KMS-11 (cell line): Measurements from ENCODE around the gene CCDC92.

Source experiments
- H2AFZ ChIP-seq: fragments of 200-600 bp; sonication (generic); 2 replicates; pipeline ENCODE4 v1.6.1; 2016; ENCODE audit warnings: antibody characterized with exemption, mixed run types, low read depth
- H3K27ac ChIP-seq: fragments of 200-600 bp; sonication (generic); 2 replicates; pipeline ENCODE4 v1.6.1; 2016; ENCODE audit warnings: mild to moderate bottlenecking, mixed run types
- H3K27me3 ChIP-seq: fragments of 200-600 bp; sonication (generic); 2 replicates; pipeline ENCODE4 v1.6.1; 2017; ENCODE audit warnings: mild to moderate bottlenecking, low read depth, mixed run types, moderate library complexity; ENCODE audit not compliant: insufficient read depth
- H3K36me3 ChIP-seq: fragments of 200-600 bp; sonication (generic); 2 replicates; pipeline ENCODE4 v1.6.1; 2017; ENCODE audit warnings: mild to moderate bottlenecking, mixed run types; ENCODE audit not compliant: insufficient read depth
- H3K4me1 ChIP-seq: fragments of 200-600 bp; sonication (generic); 2 replicates; pipeline ENCODE4 v1.6.1; 2016; ENCODE audit warnings: mild to moderate bottlenecking, low read depth, mixed run types; ENCODE audit not compliant: poor library complexity, severe bottlenecking
- H3K4me2 ChIP-seq: fragments of 200-600 bp; sonication (generic); 2 replicates; pipeline ENCODE4 v1.7.0; 2016; ENCODE audit warnings: mild to moderate bottlenecking, mixed run types
- H3K4me3 ChIP-seq: fragments of 200-600 bp; sonication (generic); IDR thresholded peaks from 2 replicates; pipeline ENCODE4 v1.6.1; 2017; ENCODE audit warnings: low read depth, low read length, mixed read lengths; ENCODE audit not compliant: insufficient read depth
- H3K79me2 ChIP-seq: fragments of 200-600 bp; sonication (generic); 2 replicates; pipeline ENCODE4 v1.6.1; 2016; ENCODE audit warnings: low read depth, mixed run types; ENCODE audit not compliant: insufficient read depth
- H3K9ac ChIP-seq: fragments of 200-600 bp; sonication (generic); 2 replicates; pipeline ENCODE4 v1.6.1; 2016; ENCODE audit warnings: mild to moderate bottlenecking, mixed run types
- H4K20me1 ChIP-seq: fragments of 200-600 bp; sonication (generic); 2 replicates; pipeline ENCODE4 v1.6.1; 2016; ENCODE audit warnings: mild to moderate bottlenecking, mixed run types; ENCODE audit not compliant: insufficient read depth
- CTCF ChIP-seq: fragments of 200-600 bp; sonication (generic); conservative IDR thresholded peaks from 2 replicates; pipeline ENCODE4 v1.6.1; 2017; ENCODE audit warnings: low read depth, mild to moderate bottlenecking, antibody characterized with exemption, low read length, moderate library complexity, mixed read lengths

The CCDC92 gene

GRCh38 chr12:123890536-123890902, 82.1 kb downstream of the CCDC92 start:
- Histone ChIP-seq H3K4me3 (no peak overlapping the region), H3K27me3 (no peaks in the 10 kb centered on the region), H3K9ac (no peak overlapping the region), H3K4me1 (no peaks in the 10 kb centered on the region), H3K27ac (no peak overlapping the region), H4K20me1 (no peaks in the 10 kb centered on the region), H2AFZ (no peak overlapping the region), H3K4me2 (no peak overlapping the region), H3K79me2 (no peaks in the 10 kb centered on the region), H3K36me3 (no peaks in the 10 kb centered on the region)
- TF ChIP-seq CTCF: no peak

- TF ChIP-seq CTCF: no peak
- Histone ChIP-seq H3K4me3 (no peak overlapping the region), H3K4me2 (no peak overlapping the region), H3K27ac (no peak overlapping the region), H2AFZ (no peak overlapping the region), H3K9ac (no peak overlapping the region), H3K27me3 (no peaks in the 10 kb centered on the region), H3K4me1 (no peaks in the 10 kb centered on the region), H3K79me2 (no peaks in the 10 kb centered on the region), H4K20me1 (no peaks in the 10 kb centered on the region), H3K36me3 (no peaks in the 10 kb centered on the region)
Observed at GRCh38 chr12:123889848-123890535, 82.6 kb downstream of the CCDC92 start.

- Histone ChIP-seq H3K36me3 (no peaks in the 10 kb centered on the region), H3K27me3 (no peaks in the 10 kb centered on the region), H2AFZ (no peak overlapping the region), H3K9ac (no peak overlapping the region), H3K4me3 (no peak overlapping the region), H3K4me1 (no peaks in the 10 kb centered on the region), H4K20me1 (no peaks in the 10 kb centered on the region), H3K4me2 (no peak overlapping the region), H3K79me2 (no peaks in the 10 kb centered on the region), H3K27ac (no peak overlapping the region)
- TF ChIP-seq CTCF: no peak
Observed at GRCh38 chr12:123888989-123889388, 83.6 kb downstream of the CCDC92 start.

GRCh38 chr12:123886931-123887582, 85.6 kb downstream of the CCDC92 start:
- H3K4me1 ChIP-seq: no peaks in the 10 kb centered on the region

More at GRCh38 chr12:123886931-123887582, 85.6 kb downstream of the CCDC92 start:
- H3K79me2 ChIP-seq: no peaks in the 10 kb centered on the region
- no peaks in the 10 kb centered on the region for H3K27me3 ChIP-seq
- no peak overlapping the region for H3K4me2 ChIP-seq
- no peak overlapping the region for H2AFZ ChIP-seq
- TF ChIP-seq CTCF: no peak
- H3K36me3 ChIP-seq: no peaks in the 10 kb centered on the region
- H3K9ac ChIP-seq: no peak overlapping the region
- no peaks in the 10 kb centered on the region for H4K20me1 ChIP-seq
- no peak overlapping the region for H3K4me3 ChIP-seq
- H3K27ac ChIP-seq: no peak overlapping the region
